HG02759 (cell line): ENCODE results near the gene BTBD9.

Experiments
- ATAC-seq: cut with Tn5 transposase; IDR thresholded peaks from one replicate; pipeline ENCODE4 v1.9.1; 2021; ENCODE audit warnings: mild to moderate bottlenecking, moderate library complexity; ENCODE audit not compliant: unreplicated experiment

The BTBD9 gene

GRCh38 chr6:38264605-38265004 is 375.1 kb downstream of the BTBD9 start:
- no peak for ATAC-seq

GRCh38 chr6:38262609-38263008 is 377.1 kb downstream of the BTBD9 start:
- no peak for ATAC-seq

- no peak for ATAC-seq
Measured at GRCh38 chr6:38262026-38262425, 377.7 kb downstream of the BTBD9 start.

- ATAC-seq, result no peak
Measured at GRCh38 chr6:38261626-38262025, 378.1 kb downstream of the BTBD9 start.

- no peak for ATAC-seq
Measured at GRCh38 chr6:38259736-38260135, 380.0 kb downstream of the BTBD9 start.

- no peak for ATAC-seq
Measured at GRCh38 chr6:38248500-38249234, 391.1 kb downstream of the BTBD9 start.

- ATAC-seq, result no peak
Measured at GRCh38 chr6:38245295-38245694, 394.4 kb downstream of the BTBD9 start.

GRCh38 chr6:38244869-38245268 is 394.9 kb downstream of the BTBD9 start:
- ATAC-seq, result no peak

- no peak for ATAC-seq
Measured at GRCh38 chr6:38241200-38241871, 398.4 kb downstream of the BTBD9 start.

- no peak for ATAC-seq
Measured at GRCh38 chr6:38239719-38240451, 399.8 kb downstream of the BTBD9 start.

GRCh38 chr6:38236631-38237030 is 403.1 kb downstream of the BTBD9 start:
- no peak for ATAC-seq

GRCh38 chr6:38234934-38235682 is 404.6 kb downstream of the BTBD9 start:
- ATAC-seq, result peak; percentile 71

GRCh38 chr6:38234141-38234540 is 405.6 kb downstream of the BTBD9 start:
- no peak for ATAC-seq

GRCh38 chr6:38233161-38233791 is 406.5 kb downstream of the BTBD9 start:
- ATAC-seq, result no peak

GRCh38 chr6:38225766-38226165 is 414.0 kb downstream of the BTBD9 start:
- no peak for ATAC-seq

GRCh38 chr6:38221251-38221650 is 418.5 kb downstream of the BTBD9 start:
- no peak for ATAC-seq

GRCh38 chr6:38220069-38220723 is 419.5 kb downstream of the BTBD9 start:
- ATAC-seq, result no peak

- no peak for ATAC-seq
Measured at GRCh38 chr6:38218235-38218634, 421.5 kb downstream of the BTBD9 start.

- ATAC-seq, result no peak
Measured at GRCh38 chr6:38216451-38216850, 423.3 kb downstream of the BTBD9 start.

- ATAC-seq, result no peak
Measured at GRCh38 chr6:38215651-38216311, 423.9 kb downstream of the BTBD9 start.
